GM04503 (cell line): ENCODE results near the gene ACER2.

Source experiments
- DNase-seq: peaks from one replicate; pipeline ENCODE4 v3.0.0-alpha.2; 2012; ENCODE audit warnings: low read depth

Gene ACER2

DNA sequence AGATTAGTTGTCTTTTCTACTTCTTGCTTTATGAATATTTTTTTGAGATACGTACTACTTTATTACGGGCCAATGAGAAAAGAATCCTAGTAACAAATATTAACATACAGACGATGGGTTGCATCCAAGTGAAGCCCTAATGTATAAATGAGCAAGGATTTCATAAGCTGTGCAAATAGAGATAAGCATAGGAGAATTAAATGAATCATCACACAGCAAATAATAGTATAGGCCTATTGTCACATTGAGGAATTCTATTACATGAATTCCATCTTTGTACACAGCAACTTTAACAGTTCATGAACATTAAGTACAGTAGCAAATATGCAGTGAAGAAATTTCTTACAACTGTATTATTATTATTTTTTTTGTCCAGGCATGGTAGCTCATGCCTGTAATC is 78.0 kb downstream of the ACER2 start:
- DNase-seq, result no peak

DNA sequence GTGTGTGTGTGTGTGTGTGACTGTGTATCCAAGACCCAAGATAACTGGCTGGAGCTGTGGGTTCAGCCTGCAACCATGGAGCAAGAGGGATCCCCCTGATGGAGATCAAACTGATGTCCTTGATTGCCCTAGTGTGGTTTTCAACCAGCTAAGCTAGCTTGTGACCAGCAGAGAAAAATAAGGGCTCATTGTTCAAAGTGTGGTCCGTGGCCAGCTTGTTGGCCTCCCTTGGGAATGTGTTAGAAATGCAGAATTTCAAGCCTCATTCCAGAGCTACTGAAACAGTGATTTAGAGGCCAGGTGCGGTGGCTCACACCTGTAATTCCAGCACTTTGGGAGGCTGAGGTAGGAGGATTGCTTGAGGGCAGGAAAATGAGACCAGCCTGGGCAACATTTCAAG is 79.9 kb downstream of the ACER2 start:
- DNase-seq, result no peak

DNA sequence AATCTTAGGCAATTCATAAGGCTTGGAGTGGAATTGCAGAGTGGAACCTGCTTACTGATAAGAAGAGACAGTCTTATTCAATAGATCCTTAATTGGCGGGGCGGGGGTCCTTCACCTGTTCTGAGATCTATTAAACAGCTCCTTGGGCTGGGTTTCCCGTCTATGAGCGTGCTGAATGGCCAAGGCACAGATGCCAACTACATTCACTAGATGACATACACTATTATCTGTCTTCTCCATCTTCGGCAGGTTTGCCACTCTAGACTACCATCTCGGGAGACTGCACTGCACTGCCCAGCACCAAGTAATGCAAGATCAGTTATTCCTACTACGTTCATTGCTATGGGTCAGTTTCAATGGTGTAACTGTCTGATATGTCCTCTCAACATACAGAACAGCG is 81.5 kb downstream of the ACER2 start:
- no peak for DNase-seq

DNA sequence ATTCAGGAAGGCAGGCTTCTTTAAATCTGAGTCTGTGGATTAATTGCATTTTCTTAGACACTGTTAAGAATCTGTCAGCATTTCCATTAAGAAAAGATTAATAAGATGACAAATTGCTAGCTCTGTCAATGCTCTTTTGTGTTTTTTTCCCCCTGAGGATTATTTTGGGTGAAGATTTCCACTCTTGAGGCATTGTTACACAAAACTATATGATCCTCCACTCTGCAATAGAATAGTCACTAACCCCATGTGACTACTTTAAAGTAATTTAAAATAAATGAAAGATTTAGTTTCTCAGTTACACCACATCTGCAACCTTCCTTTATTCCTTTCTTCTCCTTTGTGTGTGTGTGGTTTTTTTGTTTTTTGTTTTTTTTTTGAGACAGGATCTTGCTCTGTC is 82.0 kb downstream of the ACER2 start:
- no peak for DNase-seq

DNA sequence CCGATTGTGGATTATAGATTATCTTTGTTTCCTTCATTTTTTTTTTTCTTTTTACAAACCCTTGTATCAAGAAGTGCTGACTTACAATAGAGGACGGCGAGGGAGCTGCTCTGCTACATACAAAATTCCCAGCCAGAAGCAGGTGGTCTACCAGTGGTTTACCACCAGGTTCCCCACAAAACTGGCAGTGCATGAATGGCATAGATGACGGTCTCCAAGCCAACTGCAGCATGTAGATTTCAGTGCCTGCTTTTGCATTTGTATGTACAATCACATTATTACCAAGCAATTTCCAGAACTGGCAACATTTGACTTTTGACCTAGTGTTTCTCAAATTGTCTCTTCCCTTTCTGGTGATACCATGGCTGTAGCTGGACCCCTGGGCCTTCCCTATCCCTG is 84.0 kb downstream of the ACER2 start:
- no peak for DNase-seq

DNA sequence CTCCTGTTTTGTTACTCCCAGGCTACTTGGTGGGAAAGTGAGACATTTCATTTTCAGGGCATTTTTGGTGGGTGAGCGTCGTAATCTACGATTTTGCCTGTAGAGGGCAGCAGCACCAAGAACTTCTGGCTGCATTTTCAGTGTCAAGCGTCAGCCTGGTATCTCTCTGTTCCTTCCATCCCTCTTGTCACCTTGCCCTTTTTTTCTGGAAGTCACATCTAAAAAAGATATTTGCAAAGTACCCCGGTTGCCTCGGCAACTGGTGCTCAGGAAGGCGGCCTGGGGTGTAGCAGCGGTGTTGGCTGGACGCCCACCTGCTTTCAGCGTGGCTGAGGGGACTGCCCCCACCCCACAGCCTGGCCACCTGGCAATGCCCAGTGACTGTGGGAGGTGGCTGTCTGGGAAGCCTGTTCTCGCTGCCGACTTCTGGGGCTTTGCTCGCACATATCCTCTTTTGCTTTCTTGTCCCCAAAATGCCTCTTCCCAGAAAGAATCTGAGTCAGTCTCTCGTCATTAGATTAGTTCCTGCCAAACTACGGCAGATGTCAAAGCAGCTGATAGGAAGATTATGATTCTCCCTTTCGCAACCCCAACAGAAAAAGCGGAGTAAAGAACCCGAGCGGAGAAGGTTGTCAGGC is 84.5 kb downstream of the ACER2 start:
- peak; percentile 39 for DNase-seq

DNA sequence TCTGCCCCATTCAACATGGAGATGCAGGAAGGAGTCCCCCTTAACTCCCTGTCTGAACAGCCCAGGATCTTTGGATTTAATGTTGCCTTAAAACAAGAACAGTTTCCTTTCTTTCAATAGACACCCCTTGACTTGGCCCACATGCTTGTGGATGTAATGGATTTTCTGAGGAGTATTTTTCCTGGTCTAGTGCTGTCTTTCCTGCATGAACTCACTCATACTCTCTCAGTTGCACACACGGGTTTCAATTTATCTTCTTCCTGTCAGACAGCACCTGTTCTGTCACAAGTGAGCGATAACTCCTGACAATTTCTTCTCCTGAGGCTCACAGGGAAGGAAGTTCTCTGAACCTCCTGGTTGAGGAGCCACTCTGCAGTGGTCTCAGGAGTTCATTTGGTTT is 85.1 kb downstream of the ACER2 start:
- no peak for DNase-seq

DNA sequence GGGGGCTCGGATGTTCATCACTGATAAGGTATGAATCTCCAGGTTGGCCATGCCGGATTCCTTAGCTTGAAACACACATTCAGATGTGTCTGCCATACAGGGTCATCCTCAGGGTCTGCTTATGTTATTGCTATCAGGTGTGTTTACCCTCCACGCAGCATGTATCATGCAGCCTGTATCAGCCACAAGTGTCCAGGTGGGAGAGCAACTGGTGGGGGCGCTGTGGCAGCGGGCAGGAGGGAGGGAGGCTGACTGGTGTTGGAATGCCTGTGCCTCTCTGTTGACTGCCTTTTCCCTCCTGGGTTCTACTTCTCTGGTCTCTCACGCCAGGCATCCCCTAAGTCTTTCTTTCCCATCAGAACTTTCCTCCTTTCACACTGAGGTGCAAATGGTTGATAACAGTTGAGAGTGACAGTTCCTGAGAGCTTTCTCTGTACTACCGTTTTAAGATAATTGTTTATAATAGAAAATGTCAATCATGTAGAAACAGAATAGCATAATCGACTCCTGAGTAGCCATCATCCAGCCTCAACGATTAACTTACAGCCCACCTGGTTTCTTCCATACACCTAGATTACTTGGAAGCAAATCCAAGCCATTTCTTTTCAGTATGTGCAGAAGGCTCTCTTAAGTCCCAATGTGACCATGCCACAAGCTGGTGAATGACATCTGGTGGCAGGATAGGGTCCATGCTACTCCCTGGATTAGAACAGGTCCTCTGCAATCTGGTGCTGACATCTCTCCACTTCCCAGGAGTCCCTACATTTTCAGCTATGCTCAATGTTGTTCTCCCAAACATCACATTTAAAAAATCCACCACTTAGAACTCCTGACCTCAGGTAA is 86.6 kb downstream of the ACER2 start:
- DNase-seq, result no peak

DNA sequence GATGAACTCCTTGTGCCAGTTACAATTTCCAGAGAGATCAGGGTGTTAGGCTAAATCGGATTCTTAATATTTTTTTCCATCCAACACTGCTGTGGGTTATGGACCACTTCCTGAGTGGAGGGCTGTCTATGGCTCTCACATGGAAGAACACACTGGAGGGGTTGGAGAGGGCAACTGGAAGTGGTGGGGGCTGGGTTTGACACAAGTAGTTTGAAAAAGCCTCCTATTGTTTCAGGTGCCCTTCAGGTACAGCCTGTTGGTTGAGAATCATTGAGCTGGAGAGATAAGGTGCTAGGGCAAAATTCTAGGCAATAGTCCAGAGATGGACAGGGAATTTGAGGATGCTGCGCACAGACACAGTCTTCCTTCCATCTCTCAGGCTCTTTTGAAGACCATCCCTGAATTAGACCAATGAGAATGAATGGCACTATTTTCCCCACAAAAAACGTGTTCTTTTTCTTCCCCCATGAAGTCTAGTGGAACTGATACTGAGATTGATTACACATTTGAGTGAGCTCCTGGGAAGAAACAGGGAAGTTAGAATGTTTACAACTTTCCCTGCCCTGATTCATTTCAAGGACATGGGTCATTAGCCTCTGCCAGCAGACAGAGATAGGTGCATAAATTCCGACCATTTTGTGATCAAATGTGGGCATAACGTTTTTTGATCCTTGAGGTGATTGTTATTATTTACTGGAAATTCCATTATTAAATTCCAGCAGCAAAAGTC is 87.7 kb downstream of the ACER2 start:
- DNase-seq, result no peak

DNA sequence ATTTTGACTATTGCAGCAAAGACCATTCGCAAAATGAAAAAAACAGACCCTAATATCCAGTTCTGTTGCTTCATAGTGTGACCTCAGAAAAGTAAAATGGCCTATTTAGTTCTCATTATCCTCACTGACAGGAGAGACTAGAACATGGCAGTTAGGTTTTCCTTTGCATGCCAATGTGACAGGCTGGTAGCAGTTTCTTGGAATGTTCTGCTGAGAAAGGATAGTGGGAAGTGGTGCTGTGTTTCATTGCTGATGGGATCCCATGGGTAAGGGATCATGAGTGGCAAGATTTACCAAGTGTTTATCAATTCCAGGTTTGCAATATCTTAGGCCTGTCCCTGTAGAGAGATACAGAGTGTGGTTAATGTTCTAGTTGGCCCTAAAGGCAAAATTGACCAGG is 88.5 kb downstream of the ACER2 start:
- DNase-seq, result no peak

DNA sequence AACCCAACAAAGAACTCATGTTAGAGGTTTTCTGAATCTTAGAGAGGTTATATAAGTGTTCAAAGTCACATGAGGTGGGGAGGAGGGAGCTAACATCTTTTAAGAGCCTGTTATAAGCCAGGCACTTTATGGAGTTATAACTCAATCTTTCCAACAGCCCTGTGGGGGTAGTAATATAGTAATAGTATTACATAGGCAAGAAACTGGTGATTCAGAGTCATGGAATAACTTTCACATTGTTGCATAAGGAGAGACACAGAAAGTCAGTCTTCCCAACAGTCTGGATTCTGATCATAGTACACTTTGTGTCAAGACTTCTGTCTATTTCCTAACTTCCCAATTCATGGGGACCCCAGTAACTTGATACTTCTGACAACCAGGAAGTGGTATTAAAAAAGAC is 89.2 kb downstream of the ACER2 start:
- DNase-seq, result no peak
